HEK293 (cell line): Measurements from ENCODE around the gene PGAM4.

Experiments
- CTCF ChIA-PET: fragments of 350-600 bp; formaldehyde crosslinking; extraction: SDS; loops from one replicate; lab custom pipeline; 2021; ENCODE audit warnings: antibody characterized with exemption; lab: Yijun Ruan, JAX
- POLR2A ChIA-PET: fragments of 300-600 bp; formaldehyde crosslinking; extraction: SDS; loops from one replicate; lab custom pipeline; 2020; ENCODE audit warnings: antibody characterized with exemption, inconsistent platforms; lab: Yijun Ruan, JAX
- H3K27ac ChIP-seq: fragments of 200-500 bp; sonication (Bioruptor generic); 2 replicates; pipeline ENCODE4 v1.5.1; 2014; ENCODE audit warnings: low read depth, low read length, control low read depth, inconsistent platforms; ENCODE audit errors: extremely low read depth
- H3K36me3 ChIP-seq, 2 experiments: fragments of 200-500 bp in 1 of 2; sonication (Bioruptor generic) in 1 of 2; 1 replicate in 1 of 2; 2 replicates in 1 of 2; pipeline ENCODE4 v1.5.1; 2014 to 2017; ENCODE audit warnings: inconsistent platforms in 2 of 2, low read length in 2 of 2; ENCODE audit not compliant: control insufficient read depth in 2 of 2, insufficient read depth in 1 of 2
- H3K4me1 ChIP-seq: fragments of 200-500 bp; sonication (Bioruptor generic); 2 replicates; pipeline ENCODE4 v1.5.1; 2014; ENCODE audit warnings: mild to moderate bottlenecking, low read length, inconsistent platforms; ENCODE audit not compliant: control insufficient read depth, insufficient read depth
- H3K4me3 ChIP-seq: 2 replicates; pipeline ENCODE4 v1.5.1; 2011; ENCODE audit warnings: low read depth, mild to moderate bottlenecking, control low read depth, low read length, moderate library complexity
- H3K9me3 ChIP-seq: fragments of 200-500 bp; sonication (Bioruptor generic); 2 replicates; pipeline ENCODE4 v1.5.1; 2014; ENCODE audit warnings: low read depth, low read length, inconsistent platforms; ENCODE audit not compliant: control insufficient read depth, insufficient read depth
- HOXC10 ChIP-seq: sonication (generic); formaldehyde crosslinking; IDR thresholded peaks from 2 replicates; pipeline ENCODE4 v1.8.1; 2023; ENCODE audit warnings: mild to moderate bottlenecking, missing genetic modification reagents
- REPIN1 ChIP-seq: fragments of 450-650 bp; formaldehyde crosslinking; IDR thresholded peaks from 2 replicates; pipeline ENCODE4 v1.5.1; 2017; ENCODE audit warnings: missing biosample characterization, missing genetic modification characterization, low read depth
- SETDB1 ChIP-seq: IDR thresholded peaks from one replicate; pipeline ENCODE4 v1.6.1; 2017; ENCODE audit warnings: mild to moderate bottlenecking, low read length, moderate library complexity, mixed read lengths; ENCODE audit not compliant: insufficient read length
- SP2 ChIP-seq: fragments of 450-650 bp; formaldehyde crosslinking; IDR thresholded peaks from 2 replicates; pipeline ENCODE4 v1.5.1; 2016; ENCODE audit warnings: missing biosample characterization, missing genetic modification characterization
- ZEB2 ChIP-seq: fragments of 450-650 bp; formaldehyde crosslinking; IDR thresholded peaks from 2 replicates; pipeline ENCODE4 v1.5.1; 2016; ENCODE audit warnings: missing biosample characterization, missing genetic modification characterization
- ZFP3 ChIP-seq: fragments of 450-650 bp; formaldehyde crosslinking; IDR thresholded peaks from 2 replicates; pipeline ENCODE4 v1.5.1; 2016; ENCODE audit warnings: low read depth, missing biosample characterization, missing genetic modification characterization
- ZNF23 ChIP-seq: fragments of 450-650 bp; formaldehyde crosslinking; IDR thresholded peaks from 2 replicates; pipeline ENCODE4 v1.5.1; 2016; ENCODE audit warnings: missing biosample characterization, missing genetic modification characterization, borderline replicate concordance
- ZNF324 ChIP-seq: fragments of 450-650 bp; formaldehyde crosslinking; IDR thresholded peaks from 2 replicates; pipeline ENCODE4 v1.5.1; 2016; ENCODE audit warnings: missing biosample characterization, missing genetic modification characterization
- ZNF48 ChIP-seq: fragments of 450-650 bp; formaldehyde crosslinking; IDR thresholded peaks from 2 replicates; pipeline ENCODE4 v1.5.1; 2016; ENCODE audit warnings: missing biosample characterization, missing genetic modification characterization
- ZNF548 ChIP-seq: fragments of 450-650 bp; formaldehyde crosslinking; IDR thresholded peaks from 2 replicates; pipeline ENCODE4 v1.5.1; 2016; ENCODE audit warnings: missing biosample characterization, missing genetic modification characterization
- ZNF600 ChIP-seq: fragments of 450-650 bp; formaldehyde crosslinking; IDR thresholded peaks from 2 replicates; pipeline ENCODE4 v1.5.1; 2016; ENCODE audit warnings: missing biosample characterization, missing genetic modification characterization
- ZNF677 ChIP-seq: fragments of 450-650 bp; IDR thresholded peaks from 2 replicates; pipeline ENCODE4 v1.5.0; 2018; ENCODE audit warnings: missing biosample characterization, mild to moderate bottlenecking, missing genetic modification characterization, moderate library complexity
- ZNF777 ChIP-seq: fragments of 450-650 bp; formaldehyde crosslinking; IDR thresholded peaks from 2 replicates; pipeline ENCODE4 v1.5.1; 2017; ENCODE audit warnings: missing biosample characterization, missing genetic modification characterization, borderline replicate concordance
- TF ChIP-seq, protein P1 (sequence below): fragments of 450-650 bp; formaldehyde crosslinking; IDR thresholded peaks from 2 replicates; pipeline ENCODE4 v1.5.1; 2016; ENCODE audit warnings: missing biosample characterization, missing genetic modification characterization
- TF ChIP-seq, protein P2 (sequence below): fragments of 450-650 bp; formaldehyde crosslinking; IDR thresholded peaks from 2 replicates; pipeline ENCODE4 v1.5.1; 2016; ENCODE audit warnings: missing biosample characterization, missing genetic modification characterization, low read depth
- TF ChIP-seq, protein P3 (sequence below): fragments of 450-650 bp; formaldehyde crosslinking; IDR thresholded peaks from 2 replicates; pipeline ENCODE4 v1.5.1; 2016; ENCODE audit warnings: missing biosample characterization, missing genetic modification characterization, borderline replicate concordance
- TF ChIP-seq, protein P4 (sequence below): fragments of 450-650 bp; formaldehyde crosslinking; IDR thresholded peaks from 2 replicates; pipeline ENCODE4 v1.5.1; 2016; ENCODE audit warnings: missing biosample characterization, missing genetic modification characterization
- TF ChIP-seq, protein P5 (sequence below): fragments of 450-650 bp; formaldehyde crosslinking; IDR thresholded peaks from 2 replicates; pipeline ENCODE4 v1.5.1; 2016; ENCODE audit warnings: missing biosample characterization, missing genetic modification characterization
- TF ChIP-seq, protein P6 (sequence below): fragments of 450-650 bp; formaldehyde crosslinking; IDR thresholded peaks from 2 replicates; pipeline ENCODE4 v1.5.1; 2016; ENCODE audit warnings: missing biosample characterization, missing genetic modification characterization
- TF ChIP-seq, protein P7 (sequence below): fragments of 450-650 bp; formaldehyde crosslinking; IDR thresholded peaks from 2 replicates; pipeline ENCODE4 v1.5.0; 2017; ENCODE audit warnings: missing biosample characterization, missing genetic modification characterization, borderline replicate concordance

Gene PGAM4

DNA sequence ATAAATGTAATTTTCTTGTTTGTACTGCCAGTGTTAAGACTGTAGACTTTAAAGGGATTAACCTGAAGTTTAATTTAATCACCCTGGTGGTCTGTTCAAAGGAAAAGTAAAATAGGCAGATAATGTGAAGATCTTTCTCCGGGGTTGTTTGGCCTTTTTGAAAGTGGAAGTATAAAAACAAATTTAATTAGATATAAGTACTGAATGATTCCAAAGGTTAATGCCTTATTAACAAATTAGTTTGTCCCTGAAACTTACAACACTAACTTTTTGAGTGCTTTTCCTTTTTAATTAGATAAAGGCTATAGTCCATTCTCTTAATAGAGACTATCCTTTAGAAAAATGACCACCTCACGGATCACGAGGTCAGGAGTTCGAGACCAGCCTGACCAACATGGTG is 10.4 kb upstream of the PGAM4 start (continued):
- TF ChIP-seq ZNF548 (tag by site-specific recombination) (no peak), ZFP3 (no peak), ZNF324 (tag by site-specific recombination) (no peak), HOXC10 (no peak), REPIN1 (no peak)

DNA sequence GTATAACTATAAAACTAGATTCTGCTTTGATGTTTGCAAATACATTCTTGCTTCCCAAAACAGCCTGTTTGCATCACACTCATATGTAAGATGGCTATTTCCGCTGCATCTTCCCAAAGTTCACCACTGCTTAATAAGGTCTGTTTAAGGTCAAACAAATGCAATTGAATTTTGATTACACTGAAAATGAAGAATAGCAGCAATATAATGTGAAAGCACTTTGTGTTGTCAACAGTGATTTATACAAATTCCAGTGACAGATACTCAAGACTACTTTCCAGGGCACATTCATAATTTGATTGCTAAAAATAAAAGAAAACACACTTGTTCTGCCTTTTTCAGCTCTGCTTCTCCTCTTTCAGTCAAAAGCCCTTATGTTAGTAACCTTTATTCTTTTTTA is 8.1 kb upstream of the PGAM4 start:
- CTCF ChIA-PET: interaction anchor here (2.2 kb wide), 1 partner anchor 48 kb away, joined by 9 read pairs; no protein-coding TSS in a partner anchor
- POLR2A ChIA-PET: interaction anchor here (0.5 kb wide), 1 partner anchor 40 kb away, joined by 3 read pairs; no protein-coding TSS in a partner anchor
- H3K9me3 ChIP-seq: no peaks in the 10 kb centered on the region

More for the DNA sequence above, 8.1 kb upstream of the PGAM4 start:
- TF ChIP-seq ZNF324 (tag by site-specific recombination): no peak
- TF ChIP-seq ZNF677 (tag by site-specific recombination): no peak
- TF ChIP-seq, protein P1, sequence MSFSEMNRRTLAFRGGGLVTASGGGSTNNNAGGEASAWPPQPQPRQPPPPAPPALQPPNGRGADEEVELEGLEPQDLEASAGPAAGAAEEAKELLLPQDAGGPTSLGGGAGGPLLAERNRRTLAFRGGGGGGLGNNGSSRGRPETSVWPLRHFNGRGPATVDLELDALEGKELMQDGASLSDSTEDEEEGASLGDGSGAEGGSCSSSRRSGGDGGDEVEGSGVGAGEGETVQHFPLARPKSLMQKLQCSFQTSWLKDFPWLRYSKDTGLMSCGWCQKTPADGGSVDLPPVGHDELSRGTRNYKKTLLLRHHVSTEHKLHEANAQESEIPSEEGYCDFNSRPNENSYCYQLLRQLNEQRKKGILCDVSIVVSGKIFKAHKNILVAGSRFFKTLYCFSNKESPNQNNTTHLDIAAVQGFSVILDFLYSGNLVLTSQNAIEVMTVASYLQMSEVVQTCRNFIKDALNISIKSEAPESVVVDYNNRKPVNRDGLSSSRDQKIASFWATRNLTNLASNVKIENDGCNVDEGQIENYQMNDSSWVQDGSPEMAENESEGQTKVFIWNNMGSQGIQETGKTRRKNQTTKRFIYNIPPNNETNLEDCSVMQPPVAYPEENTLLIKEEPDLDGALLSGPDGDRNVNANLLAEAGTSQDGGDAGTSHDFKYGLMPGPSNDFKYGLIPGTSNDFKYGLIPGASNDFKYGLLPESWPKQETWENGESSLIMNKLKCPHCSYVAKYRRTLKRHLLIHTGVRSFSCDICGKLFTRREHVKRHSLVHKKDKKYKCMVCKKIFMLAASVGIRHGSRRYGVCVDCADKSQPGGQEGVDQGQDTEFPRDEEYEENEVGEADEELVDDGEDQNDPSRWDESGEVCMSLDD (tag by site-specific recombination): no peak
- no peak for TF ChIP-seq ZNF48
- no peak for TF ChIP-seq SETDB1
- TF ChIP-seq ZEB2: no peak
- TF ChIP-seq SP2 (tag by site-specific recombination): no peak
- TF ChIP-seq ZNF23 (tag by site-specific recombination): no peak
- TF ChIP-seq, protein P2, sequence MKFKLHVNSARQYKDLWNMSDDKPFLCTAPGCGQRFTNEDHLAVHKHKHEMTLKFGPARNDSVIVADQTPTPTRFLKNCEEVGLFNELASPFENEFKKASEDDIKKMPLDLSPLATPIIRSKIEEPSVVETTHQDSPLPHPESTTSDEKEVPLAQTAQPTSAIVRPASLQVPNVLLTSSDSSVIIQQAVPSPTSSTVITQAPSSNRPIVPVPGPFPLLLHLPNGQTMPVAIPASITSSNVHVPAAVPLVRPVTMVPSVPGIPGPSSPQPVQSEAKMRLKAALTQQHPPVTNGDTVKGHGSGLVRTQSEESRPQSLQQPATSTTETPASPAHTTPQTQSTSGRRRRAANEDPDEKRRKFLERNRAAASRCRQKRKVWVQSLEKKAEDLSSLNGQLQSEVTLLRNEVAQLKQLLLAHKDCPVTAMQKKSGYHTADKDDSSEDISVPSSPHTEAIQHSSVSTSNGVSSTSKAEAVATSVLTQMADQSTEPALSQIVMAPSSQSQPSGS: no peak
- TF ChIP-seq, protein P3, sequence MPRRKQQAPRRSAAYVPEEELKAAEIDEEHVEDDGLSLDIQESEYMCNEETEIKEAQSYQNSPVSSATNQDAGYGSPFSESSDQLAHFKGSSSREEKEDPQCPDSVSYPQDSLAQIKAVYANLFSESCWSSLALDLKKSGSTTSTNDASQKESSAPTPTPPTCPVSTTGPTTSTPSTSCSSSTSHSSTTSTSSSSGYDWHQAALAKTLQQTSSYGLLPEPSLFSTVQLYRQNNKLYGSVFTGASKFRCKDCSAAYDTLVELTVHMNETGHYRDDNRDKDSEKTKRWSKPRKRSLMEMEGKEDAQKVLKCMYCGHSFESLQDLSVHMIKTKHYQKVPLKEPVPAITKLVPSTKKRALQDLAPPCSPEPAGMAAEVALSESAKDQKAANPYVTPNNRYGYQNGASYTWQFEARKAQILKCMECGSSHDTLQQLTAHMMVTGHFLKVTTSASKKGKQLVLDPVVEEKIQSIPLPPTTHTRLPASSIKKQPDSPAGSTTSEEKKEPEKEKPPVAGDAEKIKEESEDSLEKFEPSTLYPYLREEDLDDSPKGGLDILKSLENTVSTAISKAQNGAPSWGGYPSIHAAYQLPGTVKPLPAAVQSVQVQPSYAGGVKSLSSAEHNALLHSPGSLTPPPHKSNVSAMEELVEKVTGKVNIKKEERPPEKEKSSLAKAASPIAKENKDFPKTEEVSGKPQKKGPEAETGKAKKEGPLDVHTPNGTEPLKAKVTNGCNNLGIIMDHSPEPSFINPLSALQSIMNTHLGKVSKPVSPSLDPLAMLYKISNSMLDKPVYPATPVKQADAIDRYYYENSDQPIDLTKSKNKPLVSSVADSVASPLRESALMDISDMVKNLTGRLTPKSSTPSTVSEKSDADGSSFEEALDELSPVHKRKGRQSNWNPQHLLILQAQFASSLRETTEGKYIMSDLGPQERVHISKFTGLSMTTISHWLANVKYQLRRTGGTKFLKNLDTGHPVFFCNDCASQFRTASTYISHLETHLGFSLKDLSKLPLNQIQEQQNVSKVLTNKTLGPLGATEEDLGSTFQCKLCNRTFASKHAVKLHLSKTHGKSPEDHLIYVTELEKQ: no peak
- TF ChIP-seq, protein P4, sequence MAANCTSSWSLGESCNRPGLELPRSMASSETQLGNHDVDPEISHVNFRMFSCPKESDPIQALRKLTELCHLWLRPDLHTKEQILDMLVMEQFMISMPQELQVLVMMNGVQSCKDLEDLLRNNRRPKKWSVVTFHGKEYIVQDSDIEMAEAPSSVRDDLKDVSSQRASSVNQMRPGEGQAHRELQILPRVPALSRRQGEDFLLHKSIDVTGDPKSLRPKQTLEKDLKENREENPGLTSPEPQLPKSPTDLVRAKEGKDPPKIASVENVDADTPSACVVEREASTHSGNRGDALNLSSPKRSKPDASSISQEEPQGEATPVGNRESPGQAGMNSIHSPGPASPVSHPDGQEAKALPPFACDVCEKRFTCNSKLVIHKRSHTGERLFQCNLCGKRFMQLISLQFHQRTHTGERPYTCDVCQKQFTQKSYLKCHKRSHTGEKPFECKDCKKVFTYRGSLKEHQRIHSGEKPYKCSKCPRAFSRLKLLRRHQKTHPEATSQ (tag by site-specific recombination): no peak
- TF ChIP-seq ZNF600 (tag by site-specific recombination): no peak
- TF ChIP-seq, protein P5, sequence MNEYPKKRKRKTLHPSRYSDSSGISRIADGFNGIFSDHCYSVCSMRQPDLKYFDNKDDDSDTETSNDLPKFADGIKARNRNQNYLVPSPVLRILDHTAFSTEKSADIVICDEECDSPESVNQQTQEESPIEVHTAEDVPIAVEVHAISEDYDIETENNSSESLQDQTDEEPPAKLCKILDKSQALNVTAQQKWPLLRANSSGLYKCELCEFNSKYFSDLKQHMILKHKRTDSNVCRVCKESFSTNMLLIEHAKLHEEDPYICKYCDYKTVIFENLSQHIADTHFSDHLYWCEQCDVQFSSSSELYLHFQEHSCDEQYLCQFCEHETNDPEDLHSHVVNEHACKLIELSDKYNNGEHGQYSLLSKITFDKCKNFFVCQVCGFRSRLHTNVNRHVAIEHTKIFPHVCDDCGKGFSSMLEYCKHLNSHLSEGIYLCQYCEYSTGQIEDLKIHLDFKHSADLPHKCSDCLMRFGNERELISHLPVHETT (tag by site-specific recombination): no peak
- TF ChIP-seq, protein P6, sequence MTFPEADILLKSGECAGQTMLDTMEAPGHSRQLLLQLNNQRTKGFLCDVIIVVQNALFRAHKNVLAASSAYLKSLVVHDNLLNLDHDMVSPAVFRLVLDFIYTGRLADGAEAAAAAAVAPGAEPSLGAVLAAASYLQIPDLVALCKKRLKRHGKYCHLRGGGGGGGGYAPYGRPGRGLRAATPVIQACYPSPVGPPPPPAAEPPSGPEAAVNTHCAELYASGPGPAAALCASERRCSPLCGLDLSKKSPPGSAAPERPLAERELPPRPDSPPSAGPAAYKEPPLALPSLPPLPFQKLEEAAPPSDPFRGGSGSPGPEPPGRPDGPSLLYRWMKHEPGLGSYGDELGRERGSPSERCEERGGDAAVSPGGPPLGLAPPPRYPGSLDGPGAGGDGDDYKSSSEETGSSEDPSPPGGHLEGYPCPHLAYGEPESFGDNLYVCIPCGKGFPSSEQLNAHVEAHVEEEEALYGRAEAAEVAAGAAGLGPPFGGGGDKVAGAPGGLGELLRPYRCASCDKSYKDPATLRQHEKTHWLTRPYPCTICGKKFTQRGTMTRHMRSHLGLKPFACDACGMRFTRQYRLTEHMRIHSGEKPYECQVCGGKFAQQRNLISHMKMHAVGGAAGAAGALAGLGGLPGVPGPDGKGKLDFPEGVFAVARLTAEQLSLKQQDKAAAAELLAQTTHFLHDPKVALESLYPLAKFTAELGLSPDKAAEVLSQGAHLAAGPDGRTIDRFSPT (tag by site-specific recombination): no peak
- no peak for TF ChIP-seq ZNF777 (tag by site-specific recombination)
- TF ChIP-seq, protein P7, sequence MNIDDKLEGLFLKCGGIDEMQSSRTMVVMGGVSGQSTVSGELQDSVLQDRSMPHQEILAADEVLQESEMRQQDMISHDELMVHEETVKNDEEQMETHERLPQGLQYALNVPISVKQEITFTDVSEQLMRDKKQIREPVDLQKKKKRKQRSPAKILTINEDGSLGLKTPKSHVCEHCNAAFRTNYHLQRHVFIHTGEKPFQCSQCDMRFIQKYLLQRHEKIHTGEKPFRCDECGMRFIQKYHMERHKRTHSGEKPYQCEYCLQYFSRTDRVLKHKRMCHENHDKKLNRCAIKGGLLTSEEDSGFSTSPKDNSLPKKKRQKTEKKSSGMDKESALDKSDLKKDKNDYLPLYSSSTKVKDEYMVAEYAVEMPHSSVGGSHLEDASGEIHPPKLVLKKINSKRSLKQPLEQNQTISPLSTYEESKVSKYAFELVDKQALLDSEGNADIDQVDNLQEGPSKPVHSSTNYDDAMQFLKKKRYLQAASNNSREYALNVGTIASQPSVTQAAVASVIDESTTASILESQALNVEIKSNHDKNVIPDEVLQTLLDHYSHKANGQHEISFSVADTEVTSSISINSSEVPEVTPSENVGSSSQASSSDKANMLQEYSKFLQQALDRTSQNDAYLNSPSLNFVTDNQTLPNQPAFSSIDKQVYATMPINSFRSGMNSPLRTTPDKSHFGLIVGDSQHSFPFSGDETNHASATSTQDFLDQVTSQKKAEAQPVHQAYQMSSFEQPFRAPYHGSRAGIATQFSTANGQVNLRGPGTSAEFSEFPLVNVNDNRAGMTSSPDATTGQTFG (tag by site-specific recombination): no peak
- H3K27ac ChIP-seq: no peak overlapping the region
- H3K4me3 ChIP-seq: no peak overlapping the region
- H3K4me1 ChIP-seq: no peaks in the 10 kb centered on the region
- H3K36me3 ChIP-seq: peaks cover 0 to 3% of the 10 kb centered on the region in 2 experiments; a peak in 2 of 3 replicates
